HepG2 (cell line): Measurements from ENCODE around the gene STK11. TPM values are rescaled to one million over a fixed set of nuclear protein-coding genes. Genes with fewer than 3 reads are reported as not detected.

Experiments used
- ARID4A ChIP-seq: sonication (generic); formaldehyde crosslinking; IDR thresholded peaks from 2 replicates; pipeline ENCODE4 v1.5.0; 2020; ENCODE audit warnings: mild to moderate bottlenecking, missing genetic modification reagents, borderline replicate concordance
- BCL6 ChIP-seq: IDR thresholded peaks from 2 replicates; pipeline ENCODE4 v1.6.1; 2016; ENCODE audit warnings: missing genetic modification reagents, missing compliant biosample characterization
- ELF3 ChIP-seq: IDR thresholded peaks from 2 replicates; pipeline ENCODE4 v1.6.1; 2016; ENCODE audit warnings: missing genetic modification reagents, missing compliant biosample characterization
- ETV6 ChIP-seq: sonication (generic); formaldehyde crosslinking; conservative IDR thresholded peaks from 2 replicates; pipeline ENCODE4 v1.4.0; 2020; ENCODE audit warnings: missing genetic modification reagents
- FOXO1 ChIP-seq: sonication (generic); formaldehyde crosslinking; IDR thresholded peaks from 2 replicates; pipeline ENCODE4 v1.4.0; 2020; ENCODE audit warnings: missing genetic modification reagents
- HBP1 ChIP-seq: IDR thresholded peaks from 2 replicates; pipeline ENCODE4 v1.6.1; 2016; ENCODE audit warnings: low read depth, control low read depth
- JDP2 ChIP-seq: sonication (generic); formaldehyde crosslinking; IDR thresholded peaks from 2 replicates; pipeline ENCODE4 v1.8.1; 2022; ENCODE audit warnings: missing genetic modification reagents, borderline replicate concordance
- KLF16 ChIP-seq, 2 experiments: sonication (generic) in 1 of 2; formaldehyde crosslinking in 1 of 2; IDR thresholded peaks; 2 replicates each; pipeline versions ENCODE4 v1.6.1 to v1.8.0; 2016 to 2023; ENCODE audit warnings: missing genetic modification reagents in 2 of 2, missing compliant biosample characterization in 1 of 2
- LRRFIP1 ChIP-seq: sonication (generic); formaldehyde crosslinking; conservative IDR thresholded peaks from 2 replicates; pipeline ENCODE4 v1.4.0; 2020; ENCODE audit warnings: missing genetic modification reagents
- MBD4 ChIP-seq: IDR thresholded peaks from 2 replicates; pipeline ENCODE4 v1.6.1; 2012; ENCODE audit warnings: low read length, inconsistent platforms, borderline replicate concordance
- PAF1 ChIP-seq: IDR thresholded peaks from 2 replicates; pipeline ENCODE4 v1.6.1; 2016; ENCODE audit warnings: missing genetic modification reagents, missing compliant biosample characterization
- PRDM10 ChIP-seq: sonication (generic); formaldehyde crosslinking; IDR thresholded peaks from 2 replicates; pipeline ENCODE4 v1.4.0; 2020; ENCODE audit warnings: low read depth, missing genetic modification reagents
- RBAK ChIP-seq: sonication (generic); formaldehyde crosslinking; IDR thresholded peaks from 2 replicates; pipeline ENCODE4 v1.5.1; 2020; ENCODE audit warnings: mild to moderate bottlenecking, missing genetic modification reagents
- ZNF329 ChIP-seq: sonication (generic); formaldehyde crosslinking; IDR thresholded peaks from 2 replicates; pipeline ENCODE4 v1.9.0; 2021; ENCODE audit warnings: low read depth, mild to moderate bottlenecking, missing genetic modification reagents
- ZNF512 ChIP-seq: sonication (generic); formaldehyde crosslinking; IDR thresholded peaks from 2 replicates; pipeline ENCODE4 v1.4.0; 2020; ENCODE audit warnings: mild to moderate bottlenecking, missing genetic modification reagents
- polyA plus RNA-seq, 8 experiments: library from polyadenylated mRNA; depleted of rRNA in 3 of 8; stranded (reverse) in 7 of 8; unstranded in 1 of 8; fragments of >200 nt; fragmentation: Illumina TruSeq in 4 of 8; extraction: Trizol in 4 of 8; gene quantifications; 2 replicates each; pipeline versions ENCODE4 v1.2.1 to v1.2.3, GENCODE V29; 2011 to 2016; ENCODE audit warnings: low read depth in 4 of 8, missing spikeins in 1 of 8, mixed read lengths in 1 of 8; ENCODE audit not compliant: insufficient read depth in 1 of 8
- total RNA-seq, 5 experiments: library from RNA; depleted of rRNA; stranded (reverse); fragments of >200 nt; fragmentation: Illumina TruSeq; extraction: Trizol; gene quantifications; 2 replicates each; pipeline ENCODE4 v1.2.3, GENCODE V29; 2016; ENCODE audit warnings: low read depth in 1 of 5

STK11 gene
- total and polyA plus RNA-seq, 2 of the 13 experiments (the other 11 are each of a cell fraction or from before 2014, with no cell fraction given): 27.5 to 43.6 TPM

GRCh38 chr19:1253514-1254080, 48.0 kb downstream of the STK11 start (continued):
- TF ChIP-seq BCL6 (CRISPR knock-in tag) (peak; percentile 93), ZNF329 (CRISPR knock-in tag) (no peak), ZNF512 (CRISPR knock-in tag) (no peak), FOXO1 (CRISPR knock-in tag) (peak; percentile 47; the same call in 1 of the 2 replicates), LRRFIP1 (CRISPR knock-in tag) (no peak), HBP1 (CRISPR knock-in tag) (0 out of 2 replicates have a peak, but pooled peaks have one; percentile 47), PAF1 (CRISPR knock-in tag) (no peak), JDP2 (no peak), MBD4 (no peak), RBAK (CRISPR knock-in tag) (no peak), ARID4A (CRISPR knock-in tag) (peak; percentile 56), PRDM10 (CRISPR knock-in tag) (no peak), ETV6 (CRISPR knock-in tag) (0 out of 2 replicates have a peak, but pooled peaks have one; percentile 34), KLF16 (CRISPR knock-in tag; IDR thresholded peaks at IDR 0.05) (no peak; a peak in 1 of 4 replicates), ELF3 (CRISPR knock-in tag) (peak; percentile 39; the same call in 1 of the 2 replicates)
